ENCODE data around the gene CLPTM1.
A peak's percentile ranks its signal among the peaks of the same experiment; 100 is the strongest.

Gene CLPTM1

GRCh38 chr19:45008552-45008951 lies 53.4 kb downstream of the CLPTM1 start:
- DNase-seq, result no peak

GRCh38 chr19:45009625-45010255 lies 54.6 kb downstream of the CLPTM1 start:
- no peak for DNase-seq

GRCh38 chr19:45010306-45010705 lies 55.1 kb downstream of the CLPTM1 start:
- no peak for DNase-seq

- no peak for DNase-seq
Observed at GRCh38 chr19:45011959-45012358, 56.8 kb downstream of the CLPTM1 start.

GRCh38 chr19:45016388-45017314 lies 61.5 kb downstream of the CLPTM1 start:
- peak in 53 of 58 donors; percentile 8 to 76 (median 57) for DNase-seq

- DNase-seq, result no peak
Observed at GRCh38 chr19:45019187-45019586, 64.0 kb downstream of the CLPTM1 start.

- no peak for DNase-seq
Observed at GRCh38 chr19:45020071-45020470, 64.9 kb downstream of the CLPTM1 start.

GRCh38 chr19:45021971-45022370 lies 66.8 kb downstream of the CLPTM1 start:
- no peak for DNase-seq

GRCh38 chr19:45023048-45023447 lies 67.9 kb downstream of the CLPTM1 start:
- DNase-seq, result no peak

GRCh38 chr19:45025264-45025663 lies 70.1 kb downstream of the CLPTM1 start:
- no peak for DNase-seq

- DNase-seq, result no peak
Observed at GRCh38 chr19:45027371-45027770, 72.2 kb downstream of the CLPTM1 start.

- no peak for DNase-seq
Observed at GRCh38 chr19:45030825-45031224, 75.6 kb downstream of the CLPTM1 start.

GRCh38 chr19:45032421-45032820 lies 77.2 kb downstream of the CLPTM1 start:
- no peak for DNase-seq

GRCh38 chr19:45035755-45036154 lies 80.6 kb downstream of the CLPTM1 start:
- DNase-seq, result no peak

GRCh38 chr19:45037393-45038169 lies 82.4 kb downstream of the CLPTM1 start:
- DNase-seq, result no peak

- DNase-seq, result peak in 57 of 58 donors; percentile 21 to 92 (median 83)
Observed at GRCh38 chr19:45038931-45039893, 84.0 kb downstream of the CLPTM1 start, which contains the start of gene CLASRP. Gene CLASRP (plus strand): TSS chr19:45039045. CDS start chr19:45040213, 1,168 bp downstream.

- DNase-seq, result no peak
Observed at GRCh38 chr19:45040059-45040771, 85.0 kb downstream of the CLPTM1 start.

- no peak for DNase-seq
Observed at GRCh38 chr19:45041125-45041524, 85.9 kb downstream of the CLPTM1 start.
